AG09319 (cell line): Measurements from ENCODE around the gene TPD52L1.

Experiments used
- DNase-seq: peaks from one replicate; pipeline ENCODE4 v3.0.0-alpha.2; 2010; ENCODE audit warnings: low read depth; ENCODE audit errors: extremely low read depth
- TF ChIP-seq, protein P1 (sequence below): IDR thresholded peaks from 2 replicates; pipeline ENCODE4 v1.5.1; 2011; ENCODE audit warnings: low read depth, mild to moderate bottlenecking, inconsistent platforms, low read length, moderate library complexity

The TPD52L1 gene

DNA sequence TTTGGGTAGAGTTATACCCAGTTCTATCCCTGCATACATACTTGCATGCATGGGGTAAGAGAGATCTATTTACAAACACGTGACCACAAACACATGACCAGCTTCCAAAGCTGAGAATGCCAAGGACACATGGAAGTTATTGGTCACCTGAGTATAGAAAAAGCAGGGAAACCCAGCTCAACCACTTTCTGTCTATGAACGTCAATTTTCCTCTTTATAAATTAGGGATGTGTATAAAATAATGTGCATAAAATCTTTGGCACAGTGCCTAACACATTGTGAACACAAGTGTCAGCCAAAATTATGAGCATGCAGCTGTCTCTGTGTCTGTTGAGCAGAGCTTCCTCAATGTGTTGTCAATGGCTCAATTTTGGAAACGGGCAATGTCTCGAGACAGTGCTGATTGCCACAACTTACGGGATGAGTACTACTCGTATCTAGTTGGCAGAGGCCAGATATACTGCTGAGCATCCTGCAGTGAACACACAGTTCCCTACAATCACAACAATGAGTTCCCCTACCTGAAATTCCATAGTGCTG is 44.9 kb downstream of the TPD52L1 start:
- DNase-seq, result no peak
- TF ChIP-seq, protein P1, sequence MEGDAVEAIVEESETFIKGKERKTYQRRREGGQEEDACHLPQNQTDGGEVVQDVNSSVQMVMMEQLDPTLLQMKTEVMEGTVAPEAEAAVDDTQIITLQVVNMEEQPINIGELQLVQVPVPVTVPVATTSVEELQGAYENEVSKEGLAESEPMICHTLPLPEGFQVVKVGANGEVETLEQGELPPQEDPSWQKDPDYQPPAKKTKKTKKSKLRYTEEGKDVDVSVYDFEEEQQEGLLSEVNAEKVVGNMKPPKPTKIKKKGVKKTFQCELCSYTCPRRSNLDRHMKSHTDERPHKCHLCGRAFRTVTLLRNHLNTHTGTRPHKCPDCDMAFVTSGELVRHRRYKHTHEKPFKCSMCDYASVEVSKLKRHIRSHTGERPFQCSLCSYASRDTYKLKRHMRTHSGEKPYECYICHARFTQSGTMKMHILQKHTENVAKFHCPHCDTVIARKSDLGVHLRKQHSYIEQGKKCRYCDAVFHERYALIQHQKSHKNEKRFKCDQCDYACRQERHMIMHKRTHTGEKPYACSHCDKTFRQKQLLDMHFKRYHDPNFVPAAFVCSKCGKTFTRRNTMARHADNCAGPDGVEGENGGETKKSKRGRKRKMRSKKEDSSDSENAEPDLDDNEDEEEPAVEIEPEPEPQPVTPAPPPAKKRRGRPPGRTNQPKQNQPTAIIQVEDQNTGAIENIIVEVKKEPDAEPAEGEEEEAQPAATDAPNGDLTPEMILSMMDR, result no peak

DNA sequence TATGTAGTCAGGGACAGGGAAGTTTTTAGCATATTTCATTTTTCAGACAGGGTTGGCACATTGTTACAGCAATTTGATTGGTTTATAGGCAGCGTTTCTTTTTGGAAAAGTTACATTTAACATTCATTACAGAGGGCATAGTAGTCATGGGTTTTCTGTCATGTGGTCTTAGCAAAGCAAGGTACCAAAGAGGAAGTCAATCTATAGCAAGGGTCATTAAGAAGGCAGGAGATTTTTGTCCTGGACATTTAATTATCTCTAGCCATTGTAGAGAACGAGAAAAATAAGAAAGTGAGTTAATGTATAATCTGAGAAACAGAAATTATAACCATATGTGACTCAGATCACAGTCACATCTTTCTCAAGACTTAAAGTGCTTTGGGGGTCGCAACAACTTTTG is 47.4 kb downstream of the TPD52L1 start:
- DNase-seq, result no peak
- TF ChIP-seq, protein P1, result no peak

DNA sequence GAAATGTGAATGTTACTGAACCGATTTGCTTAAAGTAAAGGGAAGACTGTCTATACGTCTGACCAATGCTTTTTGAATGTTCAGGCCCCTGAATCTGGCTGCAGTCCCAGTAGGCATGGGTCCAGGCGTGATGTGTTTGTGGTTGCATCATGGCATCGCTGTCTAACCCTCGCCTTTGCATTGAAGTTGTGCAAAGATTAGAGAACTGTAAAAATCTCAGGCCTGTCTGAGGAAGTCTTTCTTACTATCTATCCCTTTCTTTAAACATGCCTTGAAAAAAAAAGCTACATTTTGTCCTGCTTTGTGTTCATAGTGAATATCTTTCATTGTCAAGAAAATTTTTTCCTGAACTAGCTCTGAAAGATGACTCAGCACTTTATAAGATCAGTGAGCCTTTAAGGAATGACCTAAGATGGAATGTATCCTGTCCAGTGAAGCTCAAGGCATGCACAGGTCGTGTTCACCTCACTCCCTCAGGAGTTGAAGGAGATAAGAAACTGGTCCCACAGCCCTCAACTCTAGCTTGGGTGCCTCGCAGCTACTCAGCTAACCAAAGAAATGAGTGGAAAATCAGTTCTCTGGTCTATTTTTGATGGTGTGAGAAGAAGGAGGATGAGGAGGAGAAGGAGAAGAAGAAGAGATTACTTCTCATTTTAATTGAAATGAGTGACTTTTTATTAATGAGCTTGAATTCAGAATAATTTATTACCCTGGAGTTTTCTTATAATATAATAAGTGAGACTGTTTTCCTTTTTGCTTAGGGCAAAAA is 48.6 kb downstream of the TPD52L1 start:
- DNase-seq, result peak; percentile 61
- TF ChIP-seq, protein P1, result no peak

DNA sequence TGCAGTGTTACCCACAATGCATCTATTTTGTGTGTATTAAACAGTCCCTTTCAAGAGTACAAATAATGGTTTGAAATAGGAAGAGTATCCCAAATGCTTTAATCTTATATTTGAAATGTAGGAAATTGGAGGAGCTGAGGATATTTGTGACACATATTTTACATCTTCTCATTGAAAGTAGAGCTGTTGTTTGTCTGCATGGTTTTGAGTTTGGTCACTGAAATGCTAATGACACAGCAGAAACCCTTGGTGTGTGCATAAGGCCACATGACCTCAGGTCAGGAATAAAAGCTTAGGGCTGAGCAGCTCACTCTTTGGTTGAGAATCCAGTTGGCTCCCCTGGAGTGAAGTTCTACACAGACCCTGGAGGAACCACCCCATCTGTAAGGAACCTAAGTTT is 49.8 kb downstream of the TPD52L1 start:
- TF ChIP-seq, protein P1, result no peak
- DNase-seq, result no peak

DNA sequence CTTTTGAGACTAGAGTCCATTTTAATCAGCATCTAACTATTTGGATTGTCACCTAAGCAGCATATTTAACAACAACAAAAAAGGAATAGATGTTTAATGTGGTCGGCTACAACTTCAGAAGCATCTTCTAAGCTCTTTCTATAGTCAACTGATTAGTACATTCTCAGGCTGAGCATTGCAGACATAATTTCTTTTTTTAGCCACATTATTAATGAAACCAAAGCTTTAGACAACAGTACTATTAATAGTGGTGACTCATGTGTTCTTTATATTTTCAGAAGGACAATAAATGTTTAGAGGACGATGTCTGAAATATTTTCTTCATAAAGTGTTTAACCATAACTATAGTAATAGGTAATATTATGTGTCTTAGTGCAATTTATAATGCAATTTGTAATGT is 52.4 kb downstream of the TPD52L1 start:
- TF ChIP-seq, protein P1, result no peak

DNA sequence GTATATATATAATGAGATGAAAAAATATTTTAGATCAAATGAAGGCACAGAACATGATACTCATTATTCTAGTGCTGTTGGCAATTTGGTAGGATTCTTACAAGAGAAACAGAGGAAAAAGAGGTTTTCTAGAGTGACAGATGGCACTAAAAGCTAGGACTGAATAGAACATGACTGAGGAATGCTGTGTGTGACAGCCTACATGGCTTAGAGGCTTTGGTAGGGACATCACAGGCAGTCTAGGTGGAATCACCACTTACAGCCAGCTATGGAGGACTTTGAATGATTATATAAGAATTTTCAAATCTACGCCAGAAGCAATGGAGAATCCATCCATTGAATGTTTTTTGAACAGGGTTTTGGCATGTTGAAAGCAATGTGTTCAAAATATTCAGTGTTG is 52.8 kb downstream of the TPD52L1 start:
- DNase-seq, result no peak

More for the DNA sequence above, 52.4 kb downstream of the TPD52L1 start:
- no peak for DNase-seq

DNA sequence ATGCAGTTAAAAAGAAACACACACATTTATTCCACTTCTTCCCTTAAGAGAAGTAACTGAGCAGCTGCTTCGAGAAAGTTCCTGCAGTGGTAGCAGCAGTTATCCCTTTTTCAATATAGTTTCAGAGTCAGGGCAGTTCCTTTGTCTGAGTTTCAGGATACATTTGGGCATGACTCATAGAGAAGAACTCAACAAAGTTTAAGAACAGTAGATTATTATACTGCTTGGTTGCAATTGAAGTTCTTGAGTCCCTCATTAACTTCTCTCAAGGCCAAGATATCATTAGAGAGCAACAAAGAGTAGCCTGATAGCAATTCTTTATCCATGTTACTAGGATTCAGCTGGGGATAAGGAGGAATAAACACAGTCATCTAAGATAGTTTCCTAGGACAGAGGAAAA is 54.4 kb downstream of the TPD52L1 start:
- no peak for DNase-seq

More for the DNA sequence above, 52.8 kb downstream of the TPD52L1 start:
- TF ChIP-seq, protein P1, result no peak

More for the DNA sequence above, 54.4 kb downstream of the TPD52L1 start:
- TF ChIP-seq, protein P1, result no peak
